SH-SY5Y (cell line): Measurements from ENCODE around the gene ECI1.

Experiments
- GATA2 ChIP-seq: IDR thresholded peaks from 2 replicates; pipeline ENCODE4 v1.6.1; 2011; ENCODE audit warnings: mild to moderate bottlenecking, low read depth, low read length
- GATA3 ChIP-seq: IDR thresholded peaks from 2 replicates; pipeline ENCODE4 v1.6.1; 2011; ENCODE audit warnings: low read depth, mild to moderate bottlenecking, low read length, moderate library complexity

DNA sequence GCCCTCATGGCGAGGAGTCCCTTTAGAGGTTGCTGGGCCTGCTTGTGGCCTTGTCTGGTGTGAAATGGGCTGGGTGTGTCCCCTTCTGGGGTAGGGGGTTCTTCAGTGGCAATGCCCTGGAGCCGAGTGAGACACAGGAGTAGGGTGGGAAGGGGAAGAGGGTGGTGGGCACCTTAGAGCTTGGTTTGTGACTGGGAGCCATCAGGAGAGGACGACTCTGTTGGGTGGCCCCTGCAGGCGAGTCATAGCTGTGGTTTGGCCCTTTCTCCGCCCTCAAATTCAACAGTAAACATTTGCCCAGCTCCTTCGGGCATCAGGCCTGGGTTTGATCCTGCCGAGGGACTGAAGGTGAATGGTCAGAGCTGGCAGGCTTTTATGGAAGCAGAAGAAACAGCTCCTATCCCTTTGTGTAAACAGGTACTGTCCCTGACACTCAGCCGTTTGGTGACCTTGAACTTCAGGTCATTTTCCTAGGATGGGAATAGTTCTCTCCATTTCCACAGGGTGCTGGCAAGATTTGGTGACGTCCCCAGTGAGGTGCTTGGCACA is 25.1 kb downstream of the ECI1 start:
- TF ChIP-seq GATA3 (no peak), GATA2 (no peak)
